HG03097 (cell line): ENCODE measurements around the gene MRPL1.
A peak's percentile ranks its signal among the peaks of the same experiment; 100 is the strongest.
"Not testable (repeated sequence)": the region's sequence is repeated elsewhere in the genome, so short reads cannot be mapped to it uniquely, and the experiment has no call there.

Experiments
- ATAC-seq: cut with Tn5 transposase; IDR thresholded peaks from one replicate; pipeline ENCODE4 v1.9.1; 2021; ENCODE audit not compliant: unreplicated experiment, low FRiP score

The MRPL1 gene

DNA sequence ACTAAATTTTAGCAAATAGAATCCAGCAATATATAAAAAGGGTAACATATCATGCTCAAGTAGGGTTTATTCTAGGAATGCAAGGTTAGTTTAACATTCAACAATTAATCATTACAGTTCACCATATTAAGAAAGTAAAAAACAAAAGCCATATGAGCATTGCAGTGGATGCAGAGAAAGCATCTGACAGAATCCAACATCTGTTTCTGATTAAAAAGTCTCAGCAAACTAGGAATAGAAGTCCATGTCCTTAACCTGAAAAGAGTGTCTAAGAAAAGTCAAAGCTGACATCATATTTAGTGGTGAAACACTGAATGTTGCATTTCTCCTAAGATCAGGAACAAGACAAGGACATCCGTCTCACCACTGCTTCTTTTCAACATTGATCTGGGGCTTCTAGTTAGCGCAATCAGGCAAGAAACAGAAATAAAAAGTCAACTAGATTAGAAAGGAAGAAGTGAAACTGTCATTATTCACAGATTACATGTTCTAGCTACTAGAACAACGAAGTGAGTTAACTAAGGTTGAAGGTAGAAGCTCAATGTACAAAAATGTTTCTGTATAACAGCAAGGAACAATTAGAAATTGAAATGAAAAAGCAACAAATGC lies 49.3 kb downstream of the MRPL1 start:
- ATAC-seq = peak; percentile 63

DNA sequence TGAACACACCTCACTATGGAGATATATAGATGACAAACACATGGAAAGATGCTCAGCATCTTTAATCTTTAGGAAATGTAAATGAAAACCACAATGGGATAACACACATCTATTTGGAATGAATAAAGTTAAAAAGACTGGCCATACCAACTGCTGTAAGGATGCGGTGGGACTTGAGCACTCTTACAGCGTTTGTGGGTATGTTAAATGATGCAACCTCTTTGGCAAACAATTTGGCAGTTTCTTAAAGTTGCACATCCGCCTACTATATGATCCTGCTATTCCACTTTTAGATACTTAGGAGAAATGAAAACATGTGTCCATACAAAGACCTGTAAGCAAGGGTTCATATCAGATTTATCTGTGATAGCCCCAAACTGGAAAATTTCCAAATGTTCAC lies 50.7 kb downstream of the MRPL1 start:
- no peak for ATAC-seq

DNA sequence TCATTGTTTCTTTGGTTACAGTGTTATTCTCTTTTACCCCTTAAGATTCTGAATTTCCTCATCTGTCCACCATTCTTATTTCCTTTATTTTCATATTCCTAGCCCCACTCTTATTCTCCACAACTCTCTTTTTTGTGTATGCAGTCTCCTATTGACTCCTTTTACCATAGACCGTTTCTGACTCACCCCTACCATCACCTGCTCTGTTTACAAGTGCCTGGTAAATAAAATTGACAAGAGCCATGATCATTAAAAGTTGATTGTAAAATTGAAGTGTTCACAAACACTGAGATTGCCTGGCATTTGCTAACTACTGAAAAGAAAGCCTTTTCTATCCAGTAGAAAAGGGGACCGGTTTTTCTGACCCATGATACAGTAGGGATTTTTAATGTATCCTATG lies 54.4 kb downstream of the MRPL1 start:
- ATAC-seq = no peak

DNA sequence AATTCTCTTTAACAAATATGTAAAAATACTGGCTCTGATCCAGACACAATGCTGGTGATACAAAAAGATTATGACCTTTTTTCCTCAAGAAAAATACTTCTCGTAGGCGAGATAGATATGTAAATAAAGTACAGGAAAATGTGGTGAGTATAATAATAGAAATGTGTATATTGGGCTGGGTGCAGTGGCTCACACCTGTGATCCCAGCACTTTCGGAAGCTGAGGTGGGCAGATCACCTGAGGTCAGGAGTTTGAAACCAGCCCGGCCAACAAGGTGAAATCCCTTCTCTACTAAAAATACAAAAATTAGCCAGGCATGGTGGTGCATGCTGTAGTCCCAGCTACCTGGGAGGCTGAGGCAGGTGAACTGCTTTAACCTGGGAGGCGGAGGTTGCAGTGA lies 55.0 kb downstream of the MRPL1 start:
- ATAC-seq = no peak

- no peak for ATAC-seq
Observed at GRCh38 chr4:77920371-77920770, 57.7 kb downstream of the MRPL1 start.

- ATAC-seq = no peak
Observed at GRCh38 chr4:77921701-77922100, 59.1 kb downstream of the MRPL1 start.

DNA sequence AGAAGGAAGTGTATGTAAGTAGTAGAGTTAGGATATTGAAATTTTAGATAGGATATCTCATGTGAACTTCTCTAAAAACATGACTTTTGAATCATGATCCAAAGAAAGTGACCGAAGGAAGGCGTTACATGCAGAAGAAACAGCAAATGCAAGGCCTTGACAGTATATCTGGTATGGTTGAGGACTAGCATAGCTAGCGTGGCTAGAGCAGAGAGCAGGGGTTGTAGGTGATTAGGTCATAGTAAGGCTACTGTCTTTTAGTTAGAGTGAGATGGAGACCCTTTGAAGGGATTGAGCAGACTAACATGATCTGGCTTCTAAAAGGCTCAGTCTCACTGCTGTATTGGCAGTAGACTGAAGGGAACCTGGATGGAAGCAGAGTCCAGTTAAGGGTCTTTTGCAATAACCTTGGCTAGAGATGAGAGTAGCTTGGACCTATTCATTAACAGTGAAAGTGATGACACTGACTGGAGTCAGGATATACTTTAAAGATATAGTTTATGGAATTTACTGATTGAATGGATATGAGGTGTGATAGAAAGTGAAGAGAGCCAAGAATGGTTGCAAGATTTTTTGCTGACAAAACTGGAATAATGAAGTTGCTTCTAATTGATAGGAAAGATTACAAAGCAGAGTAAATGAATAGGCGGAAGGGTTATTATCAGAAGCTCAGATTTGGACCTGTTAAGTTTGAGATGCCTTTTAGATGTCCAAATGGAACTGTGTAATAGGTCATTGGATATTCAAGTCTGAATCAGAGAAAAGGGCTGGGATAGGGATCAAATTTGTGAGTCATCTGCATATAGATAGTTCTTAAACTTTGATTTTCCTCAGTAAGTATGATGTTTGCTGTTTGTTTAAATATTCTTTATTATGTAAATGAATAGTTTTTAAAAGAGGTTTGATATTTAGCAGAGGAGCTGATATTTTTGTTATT lies 59.8 kb downstream of the MRPL1 start:
- ATAC-seq = no peak

DNA sequence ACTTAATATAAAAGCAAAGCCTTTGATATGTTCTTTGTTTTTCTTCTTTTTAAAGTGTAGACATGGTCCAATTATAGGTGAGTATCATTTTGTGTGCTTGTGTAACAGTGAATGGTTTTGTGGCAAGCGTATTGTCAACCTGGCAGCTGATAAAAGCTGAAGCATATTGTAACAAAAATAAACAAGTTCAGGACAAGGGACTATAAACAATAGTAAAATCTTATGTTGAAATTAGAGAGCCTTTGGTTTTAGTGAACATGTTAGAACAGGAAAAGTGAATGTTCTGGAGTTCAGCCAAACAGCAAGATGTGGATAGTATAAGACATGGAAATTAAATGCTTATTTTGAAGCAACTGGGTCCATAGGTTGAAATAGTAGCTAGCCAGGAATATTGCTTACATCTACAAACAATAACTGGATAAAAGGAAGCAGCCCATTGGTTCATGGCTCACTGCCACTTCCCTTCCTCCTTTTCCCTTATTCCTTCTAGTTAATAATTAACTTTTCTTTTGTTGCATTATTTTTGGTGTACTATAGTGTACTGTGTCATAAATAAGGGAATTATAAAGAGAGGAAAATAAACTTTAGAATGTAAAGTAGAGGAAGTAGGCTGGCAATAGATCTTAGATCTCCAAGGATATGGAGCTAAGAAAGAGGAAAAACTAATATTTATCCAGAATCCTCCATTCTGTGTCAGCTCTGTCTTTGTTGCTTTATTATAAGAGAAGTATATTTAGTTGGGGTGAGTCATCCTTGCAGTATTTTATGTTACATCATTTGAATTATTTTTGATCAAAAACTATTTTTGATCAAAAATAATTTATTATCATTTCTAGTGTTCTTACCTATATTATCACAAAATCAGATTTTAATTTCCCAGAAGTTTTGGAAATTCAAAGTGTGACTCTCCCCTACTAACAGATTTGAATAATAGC lies 65.6 kb downstream of the MRPL1 start:
- ATAC-seq = no peak

GRCh38 chr4:77930154-77930639 lies 67.6 kb downstream of the MRPL1 start:
- no peak for ATAC-seq

- no peak for ATAC-seq
Observed at GRCh38 chr4:77930876-77931275, 68.2 kb downstream of the MRPL1 start.

DNA sequence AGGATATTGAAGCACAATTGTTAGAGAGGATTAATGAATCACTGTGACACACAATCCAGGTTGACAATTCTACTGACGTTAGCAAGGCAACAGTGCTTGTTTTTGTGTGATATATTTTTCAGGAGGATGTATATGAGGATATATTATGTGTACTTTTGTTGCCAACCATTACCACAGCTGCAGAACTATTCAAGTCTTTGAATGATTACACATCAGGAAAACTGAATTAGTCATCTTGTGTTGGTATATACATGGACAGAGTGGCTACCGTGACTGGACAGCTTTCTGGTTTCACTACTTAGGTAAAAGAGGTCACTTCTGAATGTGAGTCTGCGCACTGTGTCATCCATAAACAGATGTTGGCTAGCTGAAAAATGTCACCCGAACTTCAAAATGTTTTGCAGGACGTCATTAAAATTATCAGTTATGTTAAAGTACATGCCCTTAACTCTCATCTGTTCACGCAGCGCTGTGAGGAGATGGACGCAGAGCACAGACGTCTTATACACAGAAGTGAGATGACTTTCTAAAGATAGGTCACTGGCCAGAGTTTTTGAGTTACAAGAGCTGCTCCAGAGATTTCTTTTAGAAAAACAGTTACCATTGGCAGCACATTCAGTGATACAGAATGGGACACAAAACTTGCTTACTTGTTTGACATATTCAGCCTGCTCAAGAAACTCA lies 69.0 kb downstream of the MRPL1 start:
- no peak for ATAC-seq

DNA sequence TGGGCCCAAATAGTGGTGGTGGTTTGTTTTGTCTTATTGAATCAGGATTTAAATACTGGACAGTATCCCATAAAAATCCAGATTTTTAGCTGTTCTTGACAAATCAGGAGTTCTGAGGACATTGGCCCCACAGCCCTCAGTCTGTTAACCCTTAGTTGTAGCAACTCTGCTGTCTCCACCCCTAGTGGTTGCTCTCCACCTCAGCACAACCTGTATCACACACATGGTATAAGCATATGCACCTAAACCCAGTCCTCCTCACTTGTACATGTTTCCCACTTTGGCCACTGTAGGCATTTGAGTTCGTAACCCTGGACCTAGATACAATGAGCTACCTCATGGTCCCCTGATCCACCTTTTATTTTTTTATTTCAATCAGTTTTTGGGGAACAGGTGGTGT lies 75.9 kb downstream of the MRPL1 start:
- ATAC-seq = no peak

DNA sequence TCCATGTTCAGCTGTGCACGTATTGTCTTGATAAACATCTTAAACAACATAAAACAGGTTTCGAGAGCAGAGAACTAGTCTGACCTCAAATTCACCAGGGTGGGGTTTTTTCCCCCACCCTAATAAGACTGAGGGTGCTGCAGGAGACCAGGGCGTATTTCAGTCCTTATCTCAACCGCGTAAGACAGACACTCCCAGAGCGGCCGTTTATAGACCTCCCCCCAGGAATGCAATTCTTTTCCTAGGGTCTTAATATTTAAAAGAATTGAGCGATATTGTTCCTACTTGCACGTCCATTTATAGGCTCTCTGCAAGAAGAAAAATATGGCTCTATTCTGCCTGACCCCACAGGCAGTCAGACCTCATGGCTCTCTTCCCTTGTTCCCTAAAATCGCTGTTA lies 83.3 kb downstream of the MRPL1 start:
- ATAC-seq = not testable (repeated sequence)

DNA sequence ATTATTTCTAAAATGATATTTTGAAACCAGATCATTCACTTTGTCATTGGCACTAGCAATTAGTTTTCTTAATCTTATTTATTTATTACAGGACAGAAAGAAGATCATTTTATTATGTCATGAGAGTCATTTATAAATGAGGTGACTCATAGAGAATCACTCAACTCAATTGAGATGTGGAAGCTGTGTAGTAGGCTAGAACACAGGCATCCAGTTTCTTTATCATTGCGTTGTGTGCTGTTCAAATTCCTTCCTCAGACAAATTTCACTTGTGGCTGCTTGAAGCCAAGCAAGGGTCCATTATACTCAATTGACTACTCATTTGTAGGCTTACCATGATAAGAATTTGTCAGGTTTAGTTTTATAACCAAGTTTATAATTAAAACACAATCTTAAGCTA lies 87.6 kb downstream of the MRPL1 start:
- no peak for ATAC-seq

DNA sequence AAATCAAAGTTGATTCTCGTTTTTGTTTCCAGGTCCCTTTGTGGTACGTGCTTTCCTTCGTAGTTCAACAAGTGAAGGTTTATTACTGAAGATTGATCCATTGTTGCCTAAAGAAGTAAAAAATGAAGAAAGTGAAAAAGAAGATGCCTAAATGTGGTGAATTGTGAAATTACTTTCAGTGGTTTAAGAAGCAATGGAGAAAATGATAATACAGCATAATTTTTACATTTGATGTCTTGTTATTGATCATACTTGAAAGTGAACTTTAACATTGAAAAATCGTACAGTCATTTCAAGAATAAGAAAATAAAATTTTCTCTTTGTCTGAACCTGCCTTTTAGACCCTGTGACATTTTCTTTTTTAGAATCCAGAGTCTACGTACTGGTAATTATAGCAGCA lies 89.8 kb downstream of the MRPL1 start:
- no peak for ATAC-seq

DNA sequence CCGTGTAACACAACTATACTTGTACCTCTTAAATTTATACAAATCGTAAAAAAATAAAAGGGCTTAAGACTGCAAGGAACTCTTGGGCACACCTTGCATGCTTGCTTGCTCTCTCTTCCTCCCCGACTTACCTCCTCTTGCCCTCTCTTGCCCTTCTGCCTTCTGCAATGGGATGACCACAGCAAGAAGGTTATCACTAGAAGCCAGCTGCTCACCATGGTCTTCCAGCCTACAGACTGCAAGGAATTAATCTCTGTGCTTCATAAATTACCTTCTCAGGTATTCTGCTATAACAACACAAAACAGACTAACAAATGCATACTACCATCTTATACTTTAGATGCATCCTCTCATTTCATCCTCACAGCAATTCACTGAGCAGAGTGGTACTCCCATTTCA lies 92.1 kb downstream of the MRPL1 start:
- ATAC-seq = no peak

DNA sequence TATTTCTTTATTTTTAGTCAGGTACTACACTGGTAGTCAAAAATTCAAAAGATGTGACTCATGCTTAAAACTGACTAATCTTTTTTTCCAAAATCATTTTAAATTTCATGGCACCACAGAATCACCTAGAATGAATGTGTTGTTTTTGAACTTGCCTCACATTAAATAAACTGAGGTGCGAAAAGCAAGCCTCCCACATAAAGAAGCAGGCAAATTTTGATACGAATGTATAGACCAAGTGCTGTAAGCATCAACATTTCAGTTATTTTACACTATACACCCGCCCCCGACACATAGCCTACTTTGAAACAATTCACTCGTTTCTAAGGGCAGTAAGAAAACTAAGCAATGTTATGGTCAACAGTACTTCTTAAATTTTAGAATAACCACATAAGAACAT lies 94.3 kb downstream of the MRPL1 start:
- no peak for ATAC-seq

DNA sequence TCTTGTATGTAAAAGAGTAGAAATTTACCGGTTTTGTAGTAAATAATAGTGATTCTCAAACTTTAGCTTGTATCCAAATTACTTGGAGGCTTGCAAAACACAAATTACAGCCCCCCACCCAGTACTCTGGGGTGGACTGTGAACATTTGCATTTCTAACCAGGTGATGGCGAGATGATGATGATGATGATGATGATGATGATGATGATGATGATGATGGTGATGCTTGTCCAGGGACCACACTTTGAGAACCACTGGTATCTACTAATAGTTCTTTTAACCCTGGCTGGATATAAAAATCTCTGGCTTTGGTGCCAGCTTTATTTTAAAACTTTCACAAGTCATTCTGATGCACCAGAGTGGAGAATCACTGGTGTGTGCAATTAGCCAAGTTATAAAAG lies 96.3 kb downstream of the MRPL1 start:
- no peak for ATAC-seq

DNA sequence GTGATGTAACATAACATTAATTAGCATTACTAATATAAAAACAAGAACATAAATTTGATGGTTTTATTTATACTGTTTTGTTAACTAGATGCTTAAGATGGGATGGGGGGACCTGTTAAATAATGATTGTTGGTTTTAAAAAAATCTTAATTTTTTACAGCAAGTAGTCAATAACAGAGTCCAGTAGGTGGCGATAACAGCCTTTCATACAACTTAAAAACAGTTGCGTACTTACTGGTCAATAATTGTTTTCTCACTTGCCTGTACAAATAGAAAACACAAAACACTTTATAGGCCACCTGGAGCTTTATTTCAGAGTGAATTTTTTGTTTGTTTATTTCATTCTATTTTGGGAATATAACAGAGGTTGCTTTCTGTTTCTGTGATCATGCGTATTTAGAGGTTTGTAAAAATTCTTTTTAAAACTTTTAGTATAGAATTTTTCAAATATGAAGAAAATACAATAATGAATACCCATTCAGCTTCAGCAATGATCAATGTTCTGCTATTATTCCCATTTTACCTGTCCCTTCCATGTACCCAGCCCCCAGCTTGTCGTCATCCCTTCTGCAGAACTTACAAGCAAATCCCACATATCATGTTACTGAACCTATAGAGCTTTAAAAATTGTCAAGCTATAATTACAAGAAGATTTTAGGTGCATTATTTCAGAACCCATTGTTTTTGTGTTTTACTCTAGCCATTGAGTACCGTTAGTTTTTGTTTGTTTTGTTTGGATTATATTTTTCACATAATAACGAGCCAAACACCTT lies 97.1 kb downstream of the MRPL1 start:
- ATAC-seq = no peak

- no peak for ATAC-seq
Observed at GRCh38 chr4:77960367-77960766, 97.7 kb downstream of the MRPL1 start.
